Aorta (tissue), 5 donors: ENCODE measurements around the gene MRPS18B. TPM values are rescaled to one million over a fixed set of nuclear protein-coding genes. Genes with fewer than 3 reads are reported as not detected.

Source experiments
- ATAC-seq: fragments of 200-7000 bp; cut with Tn5 transposase; one replicate; pipeline ENCODE4 v1.9.1; 2022; ENCODE audit warnings: moderate library complexity; ENCODE audit not compliant: low FRiP score
- DNase-seq, 2 donors: peaks; one replicate each; pipeline ENCODE4 v3.0.0-alpha.2; 2020
- H3K27ac ChIP-seq, 2 donors: one replicate each; pipeline ENCODE4 v1.5.1; 2013; ENCODE audit warnings: low read length in 2 of 2, mild to moderate bottlenecking in 2 of 2, moderate library complexity in 2 of 2, control low read depth in 1 of 2, inconsistent platforms in 1 of 2, low read depth in 1 of 2
- H3K27me3 ChIP-seq, 2 donors: one replicate each; pipeline ENCODE4 v1.6.1; 2013; ENCODE audit warnings: control low read depth in 1 of 2, low read length in 1 of 2, mild to moderate bottlenecking in 1 of 2, moderate library complexity in 1 of 2; ENCODE audit not compliant: insufficient read depth in 2 of 2, control insufficient read depth in 1 of 2
- H3K36me3 ChIP-seq, 2 donors: one replicate each; pipeline ENCODE4 v1.6.1; 2013; ENCODE audit warnings: control low read depth in 1 of 2, low read length in 1 of 2, mild to moderate bottlenecking in 1 of 2; ENCODE audit not compliant: insufficient read depth in 2 of 2, control insufficient read depth in 1 of 2
- H3K4me1 ChIP-seq, 2 donors: one replicate each; pipeline ENCODE4 v1.6.1; 2013; ENCODE audit warnings: low read length in 2 of 2, control low read depth in 1 of 2, mild to moderate bottlenecking in 1 of 2, moderate library complexity in 1 of 2; ENCODE audit not compliant: insufficient read depth in 2 of 2, control insufficient read depth in 1 of 2
- H3K4me3 ChIP-seq, 2 donors: one replicate each; pipeline ENCODE4 v1.5.1; 2013; ENCODE audit warnings: low read length in 2 of 2, control low read depth in 1 of 2, mild to moderate bottlenecking in 1 of 2
- H3K9me3 ChIP-seq: one replicate; pipeline ENCODE4 v1.6.1; 2013; ENCODE audit warnings: mild to moderate bottlenecking, low read length; ENCODE audit not compliant: control insufficient read depth
- WGBS, 2 donors: extraction: QIAGEN DNeasy Blood & Tissue Kit; methylation state at CpG; one replicate each; pipeline ENCODE4 v1.1.7; 2013; 5-methylcytosine and 5-hydroxymethylcytosine counted together
- intact Hi-C, 2 donors: fragments of 100-400 bp; cut with DNase I; formaldehyde crosslinking; loops; one replicate each; pipeline versions ENCODE4 v1.14.2 to v1.15.0; 2022
- polyA plus RNA-seq, 2 donors: library from polyadenylated mRNA; stranded (reverse); fragments of 200-250 nt; gene quantifications; one replicate each; pipeline ENCODE4 v1.2.3, GENCODE V29; 2013
- total RNA-seq, 2 donors: library from RNA; stranded (reverse); fragmentation: NEBNext Ultra II Directional; extraction: Animal tissue kit (Norgen Biotek cat#: 25700); gene quantifications; one replicate each; pipeline ENCODE4 v1.2.1, GENCODE V29; 2021
- donor health status: healthy with polysubstance abuse.
- donor health status: Bipolar disorder and iron deficiency.
- donor health status: DM: no; HTN: no; CAD: no.
- donor health status: DM: no; HTN: no; CAD: no.
- donor health status: DM: yes; HTN: yes; CAD: no.

The MRPS18B gene
- total and polyA plus RNA-seq, 4 donors: 26.6 to 45.6 (median 34.0) TPM

DNA sequence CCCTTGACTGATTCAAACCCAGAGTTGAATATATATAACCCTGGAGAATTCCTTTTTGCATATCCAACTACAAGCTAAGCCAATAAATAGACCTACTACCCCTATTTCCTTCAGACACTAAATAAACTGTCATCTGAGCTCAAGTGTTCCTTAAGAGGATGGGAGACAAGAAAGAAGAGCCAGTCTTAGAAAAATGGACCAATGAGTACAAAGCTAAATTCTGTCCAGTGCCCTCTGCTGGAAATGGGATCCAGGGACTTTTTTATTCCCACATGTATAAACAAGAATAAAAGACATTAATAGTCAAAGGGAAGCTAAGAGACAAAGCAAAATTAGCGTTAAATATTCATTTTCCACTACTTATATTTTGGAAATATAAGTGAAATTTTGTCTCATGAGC lies 5.4 kb upstream of the MRPS18B start:
- Histone ChIP-seq H3K4me3 (no peak overlapping the region), H3K9me3 (no peaks in the 10 kb centered on the region), H3K36me3 (peaks cover 5 to 16% of the 10 kb centered on the region in 2 donors), H3K27ac (no peak overlapping the region), H3K27me3 (peaks cover 0 to 2% of the 10 kb centered on the region in 2 donors), H3K4me1 (peaks cover 2 to 5% of the 10 kb centered on the region in 2 donors)
- WGBS, 2 donors: 59 to 66% methylated on average over 1 of the region's 1 CpG
- no peak for ATAC-seq
- intact Hi-C loops: loop anchor here (5.0 kb wide), 1 partner anchor 40 kb away; the partner anchor contains the start of gene ABCF1 (in 2 of the 2)
- DNase-seq: no peak

DNA sequence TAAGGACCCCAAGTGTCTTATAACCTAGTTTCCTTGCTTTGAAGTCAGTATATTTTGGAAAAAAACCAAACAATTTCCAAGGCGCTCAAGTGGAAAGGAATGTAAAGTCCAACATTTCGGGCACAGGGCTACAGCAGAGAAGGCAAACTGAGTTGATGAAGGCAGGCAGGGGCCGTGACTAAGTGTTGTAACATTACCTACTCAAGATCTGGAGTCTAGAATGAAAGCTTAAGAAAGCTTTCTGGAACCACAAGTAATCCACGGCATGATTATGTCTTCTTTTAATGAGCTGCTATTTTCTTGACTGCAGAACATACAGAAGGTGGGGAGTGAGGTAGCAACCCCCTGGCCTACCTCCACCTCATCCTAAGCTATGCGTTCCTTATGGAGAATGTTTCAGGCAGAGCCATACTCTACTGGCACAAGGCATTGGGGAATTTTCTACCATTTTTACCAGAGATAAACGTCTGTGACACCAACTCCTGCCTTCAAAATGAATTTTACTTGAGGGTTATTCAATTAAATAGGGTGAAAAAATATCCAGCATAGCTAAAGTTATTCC lies 4.9 kb upstream of the MRPS18B start:
- intact Hi-C loops: loop anchor here (5.0 kb wide), 1 partner anchor 40 kb away; the partner anchor contains the start of gene ABCF1 (in 2 of the 2)
- H3K27ac ChIP-seq: peak overlapping the region in 1 of 2 donors; percentile 85
- H3K4me3 ChIP-seq: no peak overlapping the region
- 17 to 22% methylated on average over 6 of the region's 6 CpGs for WGBS, 2 donors
- no peak for ATAC-seq
- H3K4me1 ChIP-seq: peaks cover 2 to 5% of the 10 kb centered on the region in 2 donors
- peaks cover 5 to 14% of the 10 kb centered on the region in 2 donors for H3K36me3 ChIP-seq
- H3K9me3 ChIP-seq: no peaks in the 10 kb centered on the region
- DNase-seq: no peak
- H3K27me3 ChIP-seq: peaks cover 0 to 2% of the 10 kb centered on the region in 2 donors

DNA sequence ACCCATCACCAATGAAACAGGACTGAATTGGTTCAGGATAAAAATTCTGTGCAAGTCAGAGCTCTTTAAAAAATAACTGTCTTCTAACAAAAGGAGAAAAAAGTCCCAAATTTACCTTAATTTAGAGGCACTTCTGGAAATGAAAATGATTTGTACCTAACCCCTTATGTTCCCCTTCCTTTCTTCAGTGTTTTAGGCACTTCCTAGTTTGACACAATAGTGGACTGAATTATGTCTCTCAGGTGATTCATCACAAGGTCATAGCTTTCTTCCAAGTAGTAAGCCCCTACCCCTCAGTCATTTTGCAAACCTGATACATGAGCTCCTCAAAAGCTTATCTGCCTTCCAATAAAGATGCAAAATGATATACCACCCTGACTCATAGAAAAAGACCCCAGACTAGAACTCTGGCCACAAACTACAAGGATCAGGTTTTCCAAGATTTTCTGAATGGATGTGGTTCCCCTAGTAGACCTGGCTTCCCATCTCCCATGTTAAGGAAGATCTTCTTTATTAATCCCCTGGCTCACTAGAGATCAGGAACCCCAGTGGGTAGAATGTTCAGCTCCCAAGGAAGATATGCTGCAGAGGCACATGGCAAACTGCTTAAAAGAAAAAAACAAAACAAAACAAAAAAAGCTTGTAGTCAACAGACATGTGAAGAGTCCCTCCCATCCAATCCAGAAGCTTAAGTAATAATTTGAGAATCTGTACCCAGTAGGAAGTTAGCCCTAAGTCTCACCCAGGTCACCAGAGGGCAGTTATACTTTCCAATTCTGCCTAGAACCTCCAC lies 4.2 kb upstream of the MRPS18B start:
- H3K4me1 ChIP-seq: peaks cover 2 to 5% of the 10 kb centered on the region in 2 donors
- ATAC-seq (no peak), DNase-seq (no peak)
- H3K36me3 ChIP-seq: peaks cover 5 to 10% of the 10 kb centered on the region in 2 donors
- no peak overlapping the region for H3K4me3 ChIP-seq
- intact Hi-C loops: loop anchor here (5.0 kb wide), 1 partner anchor 41 kb away; the partner anchor contains the start of gene ABCF1 (in 2 of the 2)
- H3K27ac ChIP-seq: peak overlapping the region in 1 of 2 donors; percentile 63
- no peaks in the 10 kb centered on the region for H3K9me3 ChIP-seq
- H3K27me3 ChIP-seq: peaks cover 0 to 2% of the 10 kb centered on the region in 2 donors

DNA sequence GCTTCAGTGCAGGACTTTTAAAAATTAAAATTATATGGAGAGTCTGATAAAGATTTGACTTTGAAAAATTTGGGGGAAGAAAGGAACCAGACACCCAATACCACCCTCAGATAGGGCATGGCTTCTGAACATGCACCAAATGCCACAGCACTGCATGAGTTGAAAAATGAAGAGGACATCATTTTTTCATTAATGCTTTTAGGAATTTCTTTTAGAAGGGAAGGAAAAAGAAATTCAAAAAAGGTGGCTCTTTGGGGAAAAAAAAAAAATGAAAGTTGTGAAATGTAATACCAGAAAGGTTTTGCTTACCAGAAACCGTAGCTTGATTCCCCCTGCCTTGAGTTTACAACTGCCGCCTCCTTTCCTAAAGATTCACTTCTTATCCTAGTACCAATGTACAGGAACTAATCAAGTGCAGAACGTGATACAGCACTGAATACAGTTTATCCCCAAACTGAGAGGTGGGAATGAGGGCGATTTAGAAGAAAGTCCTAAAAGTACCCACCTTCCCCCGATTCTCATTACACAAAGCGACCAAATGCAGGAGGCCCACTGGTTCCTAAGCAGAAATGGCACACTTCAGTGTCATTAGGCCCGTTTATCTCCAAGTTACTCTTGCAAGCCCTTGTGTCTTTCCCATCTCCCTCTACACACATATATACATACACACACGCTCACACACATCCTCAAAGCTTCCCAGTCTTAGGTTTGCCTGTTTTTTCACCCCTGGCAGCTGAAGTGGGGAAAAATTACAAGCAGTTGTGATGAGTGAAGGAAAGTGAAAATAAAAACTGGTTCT lies 3.4 kb upstream of the MRPS18B start:
- Histone ChIP-seq H3K27me3 (peaks cover 0 to 2% of the 10 kb centered on the region in 2 donors), H3K9me3 (no peaks in the 10 kb centered on the region), H3K4me3 (peak overlapping the region; percentile 35 to 90), H3K4me1 (peaks cover 2 to 5% of the 10 kb centered on the region in 2 donors), H3K27ac (peak overlapping the region; percentile 46 to 87), H3K36me3 (peaks cover under 1 to 3% of the 10 kb centered on the region in 2 donors)
- intact Hi-C loops: loop anchor here (5.0 kb wide), 1 partner anchor 42 kb away; the partner anchor contains the start of gene ABCF1 (in 2 of the 2)
- DNase-seq (peak in 1 of 2 donors; percentile 8), ATAC-seq (no peak)
- 8 to 17% methylated on average over 8 of the region's 8 CpGs for WGBS, 2 donors

DNA sequence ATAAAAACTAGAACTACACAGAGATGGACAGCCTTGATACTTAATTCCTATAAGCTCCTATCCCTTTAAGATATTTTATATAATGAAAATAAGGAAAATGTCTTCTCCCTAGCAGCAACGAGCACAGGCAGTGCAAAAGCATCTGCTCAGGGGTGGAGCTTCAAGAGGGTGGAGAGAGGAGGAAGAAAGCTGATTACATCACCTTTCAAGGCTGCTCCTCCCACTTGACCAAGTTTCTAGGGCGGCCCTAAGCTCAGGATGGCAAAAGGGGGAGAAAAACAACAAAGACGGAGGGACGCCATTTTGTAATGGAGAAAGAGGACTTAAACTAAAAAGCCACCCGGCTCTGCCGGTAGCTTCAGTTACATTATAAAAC lies 2.8 kb upstream of the MRPS18B start:
- ATAC-seq (peak; percentile 87), DNase-seq (peak; percentile 81 to 91)
- Histone ChIP-seq H3K9me3 (no peaks in the 10 kb centered on the region), H3K36me3 (peaks cover 0 to 3% of the 10 kb centered on the region in 2 donors), H3K27ac (peak overlapping the region in 1 of 2 donors; percentile 91), H3K4me3 (peak overlapping the region; percentile 97 to 100), H3K27me3 (peaks cover 0 to 2% of the 10 kb centered on the region in 2 donors), H3K4me1 (peaks cover 2 to 3% of the 10 kb centered on the region in 2 donors)
- intact Hi-C loops: loop anchor here (5.0 kb wide), 4 partner anchors 43 to 127 kb away; partner anchors contain the start of genes ABCF1 (in 2 of the 2), DHX16 (in 1 of the 2), FLOT1 (in 1 of the 2) and GNL1 (in 1 of the 2)
- 0% methylated on average over 6 of the region's 6 CpGs for WGBS, 2 donors

DNA sequence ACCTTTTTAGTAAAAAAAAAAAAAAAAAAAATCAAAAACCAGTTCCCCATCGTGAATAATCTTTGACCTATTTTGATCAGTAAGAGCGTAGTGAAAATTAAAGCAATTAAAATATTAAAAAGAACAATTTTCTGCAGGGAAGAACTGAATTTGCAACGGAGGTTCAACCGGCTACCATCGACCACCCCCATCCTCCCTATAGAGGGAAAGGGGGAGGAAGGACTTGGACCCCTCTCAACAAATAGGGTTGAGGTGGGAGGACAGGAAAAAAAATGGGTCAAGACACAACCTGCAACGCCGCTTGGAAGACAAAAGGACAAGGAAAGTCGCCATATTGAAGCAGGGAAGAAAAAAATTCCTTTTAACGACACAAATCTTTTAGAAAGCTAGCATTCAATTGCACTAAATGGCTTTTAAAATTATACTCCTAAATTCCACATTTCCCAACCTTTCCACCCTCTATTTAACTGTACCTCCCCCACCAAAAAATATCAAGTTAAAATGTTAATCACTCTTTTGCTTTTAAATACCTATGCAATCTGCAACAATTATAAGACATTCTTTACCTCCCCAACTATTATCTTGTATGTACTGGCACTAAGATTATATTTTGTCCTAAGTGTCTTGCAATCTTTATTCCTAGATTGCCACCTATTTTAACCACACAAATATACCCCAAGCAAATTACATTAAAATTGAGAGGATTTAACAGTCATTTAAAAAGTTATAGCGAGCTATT lies 2.3 kb upstream of the MRPS18B start:
- 1% methylated on average over 10 of the region's 10 CpGs for WGBS, 2 donors
- peaks cover 0 to 2% of the 10 kb centered on the region in 2 donors for H3K27me3 ChIP-seq
- peaks cover 2 to 3% of the 10 kb centered on the region in 2 donors for H3K4me1 ChIP-seq
- DNase-seq (no peak), ATAC-seq (no peak)
- peak overlapping the region; percentile 97 to 100 for H3K4me3 ChIP-seq
- H3K27ac ChIP-seq: peak overlapping the region; percentile 91 to 99
- intact Hi-C loops: loop anchor here (5.0 kb wide), 3 partner anchors 57 to 127 kb away; partner anchors contain the start of genes DHX16 (in 1 of the 2), FLOT1 (in 1 of the 2), GNL1 (in 1 of the 2) and IER3 (in 1 of the 2)
- peaks cover 0 to 3% of the 10 kb centered on the region in 2 donors for H3K36me3 ChIP-seq
- H3K9me3 ChIP-seq: no peaks in the 10 kb centered on the region

DNA sequence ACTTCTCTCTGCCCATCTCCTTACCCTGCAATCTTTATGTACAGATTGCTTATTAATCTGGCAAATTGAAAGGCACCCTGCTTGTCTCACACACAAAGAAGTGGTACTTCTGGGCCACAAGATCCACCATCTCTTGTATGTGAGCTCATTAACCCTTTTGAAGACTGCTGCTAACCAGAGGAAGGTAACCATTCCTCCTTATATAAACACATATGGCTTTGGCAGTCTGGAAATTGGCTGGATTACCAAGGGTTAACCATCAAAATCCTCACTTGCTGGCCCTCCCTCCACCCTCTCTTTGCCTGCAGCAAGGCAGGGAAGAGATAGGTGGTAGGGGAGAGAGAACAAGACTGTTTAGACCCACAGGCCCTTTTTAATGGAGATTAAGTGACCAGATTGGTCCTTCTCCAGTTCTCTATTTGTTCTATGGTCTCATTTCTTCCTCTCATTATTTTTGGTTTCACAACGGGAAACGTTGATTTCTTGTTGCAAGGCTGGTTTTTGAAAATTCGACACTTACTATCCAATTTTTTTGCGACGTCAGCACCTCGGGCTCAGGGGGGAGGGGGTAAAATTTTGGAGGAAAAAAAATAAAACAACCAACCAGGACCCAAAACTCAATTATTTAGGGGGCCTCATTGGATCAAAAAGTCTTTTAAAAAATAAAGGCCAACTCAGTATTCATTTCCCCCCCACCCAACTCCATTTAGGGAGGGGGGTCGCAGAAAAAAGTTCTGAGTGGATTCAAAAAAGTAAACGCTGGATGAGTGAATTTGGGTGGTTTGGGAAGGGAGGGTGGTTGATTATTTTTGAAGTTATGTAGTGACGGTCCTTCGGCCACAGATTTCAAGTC lies 1.5 kb upstream of the MRPS18B start:
- intact Hi-C loops: loop anchor here (2.0 to 5.0 kb wide), 5 partner anchors 56 to 126 kb away; partner anchors contain the start of genes DHX16 (in 1 of the 2), FLOT1 (in 1 of the 2), GNL1 (in 1 of the 2) and IER3 (in 1 of the 2)
- Histone ChIP-seq H3K9me3 (no peaks in the 10 kb centered on the region), H3K36me3 (peaks cover 0 to 3% of the 10 kb centered on the region in 2 donors), H3K27ac (peak overlapping the region; percentile 91 to 94), H3K4me1 (peaks cover 2 to 3% of the 10 kb centered on the region in 2 donors), H3K4me3 (peak overlapping the region; percentile 97 to 100), H3K27me3 (peaks cover 0 to 2% of the 10 kb centered on the region in 2 donors)
- ATAC-seq (no peak), DNase-seq (no peak)
- 0% methylated on average over 10 of the region's 10 CpGs for WGBS, 2 donors
